HL-60 (cell line): ENCODE results near the gene ACTL6B.

Experiments
- CTCF ChIP-seq: IDR thresholded peaks from one replicate; pipeline ENCODE4 v1.5.1; 2011; ENCODE audit warnings: low read length, control low read depth, inconsistent platforms; ENCODE audit not compliant: insufficient read depth
- TF ChIP-seq, protein P1 (sequence below): IDR thresholded peaks from 2 replicates; pipeline ENCODE4 v1.6.1; 2012; ENCODE audit warnings: low read depth; ENCODE audit not compliant: insufficient replicate concordance

DNA sequence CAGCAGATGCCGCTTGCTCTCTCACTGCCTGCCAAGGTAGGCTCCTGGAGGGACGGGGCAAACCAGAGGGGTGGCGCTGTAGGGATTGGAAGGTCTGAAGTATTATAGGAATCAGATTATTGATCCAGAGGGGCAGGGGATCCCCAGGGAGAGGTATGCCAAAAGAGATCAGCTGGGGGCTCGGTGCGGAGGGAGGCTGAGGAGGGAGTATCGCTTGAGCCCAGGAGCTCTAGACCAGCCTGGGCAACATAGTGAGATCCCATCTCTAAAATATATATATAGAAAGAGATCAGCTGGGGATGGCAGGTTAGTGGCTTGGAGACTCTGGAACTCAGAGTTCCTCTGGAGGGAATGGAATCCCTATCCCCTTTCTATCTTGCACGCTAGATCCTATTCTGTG lies 61.1 kb downstream of the ACTL6B start:
- no peak for TF ChIP-seq CTCF
- TF ChIP-seq, protein P1, sequence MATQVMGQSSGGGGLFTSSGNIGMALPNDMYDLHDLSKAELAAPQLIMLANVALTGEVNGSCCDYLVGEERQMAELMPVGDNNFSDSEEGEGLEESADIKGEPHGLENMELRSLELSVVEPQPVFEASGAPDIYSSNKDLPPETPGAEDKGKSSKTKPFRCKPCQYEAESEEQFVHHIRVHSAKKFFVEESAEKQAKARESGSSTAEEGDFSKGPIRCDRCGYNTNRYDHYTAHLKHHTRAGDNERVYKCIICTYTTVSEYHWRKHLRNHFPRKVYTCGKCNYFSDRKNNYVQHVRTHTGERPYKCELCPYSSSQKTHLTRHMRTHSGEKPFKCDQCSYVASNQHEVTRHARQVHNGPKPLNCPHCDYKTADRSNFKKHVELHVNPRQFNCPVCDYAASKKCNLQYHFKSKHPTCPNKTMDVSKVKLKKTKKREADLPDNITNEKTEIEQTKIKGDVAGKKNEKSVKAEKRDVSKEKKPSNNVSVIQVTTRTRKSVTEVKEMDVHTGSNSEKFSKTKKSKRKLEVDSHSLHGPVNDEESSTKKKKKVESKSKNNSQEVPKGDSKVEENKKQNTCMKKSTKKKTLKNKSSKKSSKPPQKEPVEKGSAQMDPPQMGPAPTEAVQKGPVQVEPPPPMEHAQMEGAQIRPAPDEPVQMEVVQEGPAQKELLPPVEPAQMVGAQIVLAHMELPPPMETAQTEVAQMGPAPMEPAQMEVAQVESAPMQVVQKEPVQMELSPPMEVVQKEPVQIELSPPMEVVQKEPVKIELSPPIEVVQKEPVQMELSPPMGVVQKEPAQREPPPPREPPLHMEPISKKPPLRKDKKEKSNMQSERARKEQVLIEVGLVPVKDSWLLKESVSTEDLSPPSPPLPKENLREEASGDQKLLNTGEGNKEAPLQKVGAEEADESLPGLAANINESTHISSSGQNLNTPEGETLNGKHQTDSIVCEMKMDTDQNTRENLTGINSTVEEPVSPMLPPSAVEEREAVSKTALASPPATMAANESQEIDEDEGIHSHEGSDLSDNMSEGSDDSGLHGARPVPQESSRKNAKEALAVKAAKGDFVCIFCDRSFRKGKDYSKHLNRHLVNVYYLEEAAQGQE, result no peak
